Stimulated activated CD4-positive, alpha-beta T cell treated with anti-CD3 and anti-CD28 coated beads, Interleukin-4, amount 100 ng/mL, for 24 hours (primary cell): ENCODE results near the gene TSGA10IP.

Experiments
- DNase-seq: peaks from one replicate; pipeline ENCODE4 v3.0.0-alpha.2; 2020

The TSGA10IP gene

DNA sequence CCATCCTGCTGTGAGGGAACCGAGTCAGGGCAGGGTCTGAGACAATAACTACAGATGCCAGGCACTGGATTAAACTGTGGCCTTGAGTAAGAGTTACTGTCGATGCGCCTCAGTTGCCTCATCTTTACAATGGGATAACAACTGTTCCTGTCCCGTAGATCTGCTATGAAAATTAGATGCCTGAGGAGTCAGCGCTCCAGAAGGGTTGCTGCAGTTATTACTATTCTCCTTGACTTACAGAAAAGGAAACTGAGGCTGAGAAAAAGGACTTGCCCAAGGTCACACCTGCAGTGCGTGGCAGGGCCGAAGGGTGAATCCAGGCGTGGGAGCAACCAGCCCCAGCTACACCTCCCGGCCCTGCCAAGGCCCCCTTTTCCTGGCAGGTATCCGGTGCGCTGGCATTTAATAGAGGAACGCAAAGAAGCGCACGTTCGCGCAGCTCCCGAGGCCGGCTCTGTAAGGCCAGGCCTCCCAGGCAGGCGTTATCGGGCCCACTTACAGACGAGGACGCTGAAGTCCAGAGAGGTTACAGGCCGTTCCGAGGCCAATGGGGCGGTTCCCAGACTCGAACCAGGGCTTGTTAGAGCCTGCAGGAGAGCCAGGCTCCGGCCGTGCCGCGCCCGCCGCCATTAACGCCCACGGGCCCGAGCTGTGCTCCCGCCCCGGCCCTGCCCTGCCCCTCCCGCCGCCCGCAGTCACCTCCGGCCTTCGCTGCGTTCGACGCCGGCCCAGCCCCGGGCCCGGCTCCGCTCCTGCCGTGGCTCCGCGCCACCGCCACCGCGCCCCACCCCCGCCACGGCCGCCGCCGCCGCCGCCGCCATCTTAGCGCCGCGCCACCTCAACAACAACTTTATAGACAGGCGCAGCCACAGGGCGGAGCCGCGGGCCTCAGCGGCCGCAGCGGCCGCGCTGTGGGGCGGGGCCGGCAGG lies 26.8 kb upstream of the TSGA10IP start, which contains the start of gene C11orf68:
Gene C11orf68, minus strand, starts transcription at position 852 of the 930 bp plus-strand sequence. Its CDS starts 31 bp downstream, at position 821.
- no peak for DNase-seq

DNA sequence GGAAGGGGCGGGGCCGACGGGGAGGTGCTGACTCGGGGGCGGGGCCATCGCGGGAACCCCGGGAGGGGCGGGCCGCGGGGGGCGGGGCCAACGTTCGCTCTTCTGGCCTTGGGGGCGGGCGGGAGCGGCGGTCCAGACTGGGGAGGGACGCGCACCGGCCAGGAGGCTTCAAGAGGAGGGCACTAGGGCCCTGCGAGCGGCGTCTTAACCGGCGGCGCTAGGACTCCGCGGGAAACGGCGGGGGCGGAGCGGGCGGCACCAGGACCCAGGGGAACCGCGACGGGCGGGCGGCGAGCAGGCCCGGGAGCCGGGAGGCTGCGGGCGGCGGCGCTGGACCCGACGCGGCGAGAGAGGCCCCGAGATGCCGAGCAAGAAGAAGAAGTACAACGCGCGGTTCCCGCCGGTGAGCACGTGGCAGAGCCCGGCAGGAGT lies 26.1 kb upstream of the TSGA10IP start, which contains the start of gene DRAP1:
Gene DRAP1, plus strand, starts transcription at position 286 of the 432 bp plus-strand sequence. Its CDS starts 76 bp downstream, at position 362.
- DNase-seq = peak; percentile 97

DNA sequence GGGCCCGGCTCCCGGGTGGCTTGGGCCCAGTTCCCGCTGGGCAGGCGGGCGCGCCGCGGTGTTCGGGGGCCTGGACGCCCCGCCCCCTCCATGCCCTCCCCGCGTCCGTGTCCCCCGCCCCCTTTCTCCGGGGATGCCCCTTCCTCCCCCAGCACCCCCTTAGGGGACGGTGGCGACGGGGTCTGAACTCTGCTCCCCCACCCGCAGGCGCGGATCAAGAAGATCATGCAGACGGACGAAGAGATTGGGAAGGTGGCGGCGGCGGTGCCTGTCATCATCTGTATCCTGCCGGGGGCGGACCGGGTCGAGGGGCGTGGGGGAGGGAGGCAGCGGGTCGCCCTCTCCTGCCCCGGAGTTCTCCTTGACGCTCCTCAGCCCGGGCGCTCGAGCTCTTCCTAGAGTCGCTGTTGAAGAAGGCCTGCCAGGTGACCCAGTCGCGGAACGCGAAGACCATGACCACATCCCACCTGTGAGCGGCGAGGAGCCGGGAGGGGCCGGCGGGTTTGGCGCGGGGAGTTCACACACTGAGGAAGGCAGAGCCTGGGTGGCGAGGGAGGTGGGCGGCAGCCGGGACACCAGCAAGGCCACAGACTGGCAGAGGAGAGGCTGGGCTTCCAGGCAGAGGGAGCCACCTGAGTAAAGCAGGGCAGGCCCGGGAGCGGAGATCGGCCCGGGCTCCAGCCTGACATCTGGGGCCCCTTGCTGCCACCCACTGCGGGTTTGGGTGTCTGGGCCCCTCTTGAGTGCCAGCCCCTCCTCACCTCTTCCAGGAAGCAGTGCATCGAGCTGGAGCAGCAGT lies 25.5 kb upstream of the TSGA10IP start:
- peak; percentile 60 for DNase-seq

DNA sequence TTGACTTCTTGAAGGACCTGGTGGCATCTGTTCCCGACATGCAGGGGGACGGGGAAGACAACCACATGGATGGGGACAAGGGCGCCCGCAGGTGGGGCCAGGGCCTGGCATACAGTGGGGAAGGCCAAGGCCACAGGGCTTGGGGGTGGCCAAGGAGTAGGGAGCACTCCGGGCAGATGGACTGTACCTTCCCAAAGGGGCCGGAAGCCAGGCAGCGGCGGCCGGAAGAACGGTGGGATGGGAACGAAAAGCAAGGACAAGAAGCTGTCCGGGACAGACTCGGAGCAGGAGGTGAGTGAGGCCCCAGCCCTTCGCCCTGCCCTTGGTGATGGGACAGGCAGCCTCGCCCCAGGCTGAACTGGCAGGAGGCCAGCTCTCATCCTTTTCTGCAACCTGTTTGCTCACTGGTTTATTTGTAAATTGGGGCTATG lies 24.9 kb upstream of the TSGA10IP start:
- DNase-seq = no peak

DNA sequence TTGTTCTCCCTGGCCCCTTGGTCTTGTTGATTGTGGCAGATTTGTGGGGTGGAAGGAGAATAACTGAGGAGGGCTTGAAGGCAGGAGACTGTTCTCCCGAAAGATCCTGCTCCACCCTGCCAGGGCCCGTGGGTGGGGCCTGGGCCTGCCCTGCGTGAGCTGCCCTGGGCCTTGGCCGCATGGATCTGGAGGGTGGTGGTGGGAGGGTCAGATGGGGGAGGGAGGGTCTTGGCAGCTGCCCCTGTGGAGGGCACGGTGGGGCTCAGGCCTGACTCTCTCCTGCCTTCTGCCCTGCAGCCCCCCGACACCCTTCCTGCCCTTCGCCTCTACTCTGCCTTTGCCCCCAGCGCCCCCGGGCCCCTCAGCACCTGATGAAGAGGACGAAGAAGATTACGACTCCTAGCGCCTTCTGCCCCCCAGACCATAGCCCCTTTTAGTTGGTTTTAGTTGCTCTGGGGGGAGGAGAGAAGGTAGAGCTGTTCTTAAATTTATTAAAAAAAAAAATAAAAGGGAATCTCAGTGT lies 24.2 kb upstream of the TSGA10IP start:
- DNase-seq = no peak

DNA sequence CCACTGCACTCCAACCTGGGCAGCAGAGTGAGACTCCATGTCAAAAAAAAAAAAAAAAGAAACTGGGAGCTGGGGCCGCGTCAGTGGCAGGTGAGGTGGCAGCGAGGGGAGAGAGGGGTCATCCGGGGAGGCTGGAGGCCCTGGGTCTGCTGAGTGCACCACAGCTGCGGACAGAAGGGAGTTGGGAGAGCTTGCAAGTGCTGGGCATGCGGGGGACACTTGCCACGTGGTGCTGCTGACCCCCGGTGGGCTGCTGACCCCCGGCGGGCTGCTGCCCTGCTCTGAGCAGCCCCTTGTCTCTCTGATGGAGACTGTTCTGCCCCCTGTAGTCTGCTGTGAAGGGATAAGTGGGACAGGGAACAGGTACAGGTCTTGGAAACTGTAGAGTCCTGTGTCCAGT lies 23.4 kb upstream of the TSGA10IP start:
- no peak for DNase-seq

DNA sequence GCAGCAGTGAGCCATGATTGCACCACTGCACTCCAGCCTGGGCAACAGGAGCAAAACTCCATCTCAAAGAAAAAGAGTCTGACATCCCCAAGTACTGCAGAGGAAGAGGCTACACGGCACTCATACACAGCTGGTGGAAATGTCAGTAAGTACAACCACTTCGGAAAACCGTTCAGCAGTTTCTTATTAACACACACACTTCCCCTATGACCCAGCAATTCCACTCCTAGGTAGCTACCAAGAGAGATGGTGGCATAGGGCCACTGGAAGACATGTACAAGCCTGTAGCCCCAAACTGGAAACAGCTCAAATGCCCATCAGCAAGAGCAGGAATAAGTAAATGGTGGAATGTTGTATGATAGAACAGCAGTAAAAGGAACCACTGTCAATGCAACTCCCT lies 22.7 kb upstream of the TSGA10IP start:
- no peak for DNase-seq

DNA sequence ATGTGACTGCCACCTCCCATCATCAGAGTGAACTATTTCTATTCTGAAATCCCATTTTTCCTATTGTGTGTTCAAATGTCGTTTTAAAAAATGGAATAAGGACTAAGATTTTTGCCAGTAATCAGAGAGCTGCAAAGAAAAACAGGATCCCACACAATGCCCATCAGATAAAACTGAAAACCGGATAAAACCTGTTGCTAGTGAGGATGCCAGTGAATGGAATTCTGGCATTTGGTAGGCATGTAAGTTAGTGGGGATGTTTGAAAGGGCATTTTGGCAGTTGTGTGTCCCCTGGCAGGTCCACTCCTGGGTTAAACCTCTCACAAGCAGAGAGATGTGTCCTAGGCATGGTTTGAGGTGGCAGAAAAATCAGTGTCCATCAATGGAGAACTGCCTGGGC lies 19.9 kb upstream of the TSGA10IP start:
- DNase-seq = no peak

DNA sequence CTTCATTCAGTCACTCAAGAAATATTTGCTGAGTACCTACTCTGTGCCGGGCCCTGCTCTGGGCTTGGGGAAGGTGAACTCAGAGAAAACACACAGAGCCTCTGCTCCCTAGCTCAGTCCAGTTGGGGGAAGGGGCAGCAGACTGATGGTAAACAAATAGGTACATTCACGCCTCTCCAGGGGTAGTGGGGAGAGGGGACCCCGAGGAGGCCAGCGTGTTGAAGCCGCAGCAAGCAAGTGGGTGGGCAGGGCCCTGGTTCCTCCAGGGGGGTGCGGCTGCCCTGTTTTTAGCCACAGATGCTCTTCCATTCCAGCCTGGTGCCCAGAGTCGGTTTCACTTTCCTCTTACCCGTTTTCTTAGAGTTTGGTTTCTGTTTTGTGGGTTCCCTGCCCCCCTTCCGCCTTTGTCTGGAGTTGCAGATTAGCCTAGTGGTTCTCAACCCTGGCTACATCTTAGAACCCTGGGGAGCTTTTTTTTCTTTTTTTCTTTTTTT lies 17.3 kb upstream of the TSGA10IP start:
- DNase-seq = peak; percentile 80

DNA sequence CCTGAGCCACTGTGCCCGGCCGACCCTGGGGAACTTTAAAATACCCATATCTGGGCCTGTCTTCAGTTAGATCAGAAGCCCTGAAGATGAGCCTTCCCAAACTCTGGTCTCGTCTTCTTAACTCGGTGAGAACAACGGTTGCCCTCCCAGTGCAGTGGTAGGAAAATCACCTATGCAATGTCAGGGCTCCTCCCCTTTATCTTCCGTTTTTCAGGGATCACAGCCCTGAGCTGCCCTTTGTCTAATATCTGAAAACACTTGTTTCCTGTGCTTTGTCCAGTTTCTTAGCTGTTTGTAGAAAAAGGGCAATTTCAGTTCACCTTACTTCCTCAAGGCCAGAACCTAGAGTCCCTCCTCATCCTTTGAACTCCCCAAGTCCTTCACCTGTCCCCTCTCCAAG lies 16.6 kb upstream of the TSGA10IP start:
- DNase-seq = no peak

DNA sequence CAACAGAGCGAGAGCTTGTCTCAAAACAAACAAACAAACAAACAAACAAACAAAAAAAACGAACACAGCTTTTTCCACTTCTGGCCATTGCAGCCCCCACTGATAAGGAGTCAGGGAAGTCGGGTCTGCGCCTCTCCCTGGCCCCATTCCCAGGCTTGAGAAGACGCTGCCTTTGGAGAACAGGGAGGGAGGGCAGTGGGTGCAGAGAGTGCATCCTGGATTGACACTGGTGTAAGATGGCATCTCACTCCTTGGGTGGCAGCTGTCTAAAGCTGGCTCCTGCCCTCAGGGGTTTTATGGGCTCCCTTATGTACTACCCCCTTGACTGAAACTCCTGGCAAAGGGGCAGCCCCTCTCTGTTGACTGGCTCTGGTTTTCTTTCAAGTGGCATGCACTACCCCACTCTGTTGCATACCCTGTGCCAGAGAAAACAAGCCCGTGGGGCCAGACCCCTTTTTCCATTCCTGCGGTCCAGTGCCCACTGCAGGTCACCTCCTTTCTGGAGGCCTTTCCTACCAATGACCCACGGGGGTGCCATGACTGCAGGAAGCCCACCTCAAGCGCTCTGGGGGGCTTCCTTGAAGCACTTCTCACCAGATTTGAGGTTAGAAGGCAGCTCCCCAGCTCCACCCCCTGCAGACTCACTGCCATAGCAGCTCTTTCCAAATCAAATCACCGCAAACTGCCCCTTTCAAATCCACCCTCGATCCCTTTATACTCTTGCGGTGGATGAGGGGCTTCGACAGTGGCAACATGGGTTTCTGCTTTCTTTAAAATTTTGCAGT lies 13.3 kb upstream of the TSGA10IP start:
- DNase-seq = no peak

DNA sequence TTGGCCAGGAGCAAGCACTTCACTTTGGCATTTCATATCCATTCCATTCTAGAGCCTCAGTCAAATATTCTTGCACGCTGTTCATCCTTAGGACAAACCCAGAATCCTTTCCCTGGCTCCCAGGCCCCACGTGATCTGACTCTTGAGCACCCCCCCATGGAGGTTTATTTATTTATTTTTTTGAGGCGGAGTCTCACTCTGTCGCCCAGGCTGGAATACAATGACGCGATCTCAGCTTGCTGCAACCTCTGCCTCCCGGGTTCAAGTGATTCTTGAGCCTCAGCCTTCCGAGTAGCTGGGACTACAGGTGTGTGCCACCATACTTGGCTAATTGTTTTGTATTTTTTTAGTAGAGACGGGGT lies 12.7 kb upstream of the TSGA10IP start:
- DNase-seq = no peak

DNA sequence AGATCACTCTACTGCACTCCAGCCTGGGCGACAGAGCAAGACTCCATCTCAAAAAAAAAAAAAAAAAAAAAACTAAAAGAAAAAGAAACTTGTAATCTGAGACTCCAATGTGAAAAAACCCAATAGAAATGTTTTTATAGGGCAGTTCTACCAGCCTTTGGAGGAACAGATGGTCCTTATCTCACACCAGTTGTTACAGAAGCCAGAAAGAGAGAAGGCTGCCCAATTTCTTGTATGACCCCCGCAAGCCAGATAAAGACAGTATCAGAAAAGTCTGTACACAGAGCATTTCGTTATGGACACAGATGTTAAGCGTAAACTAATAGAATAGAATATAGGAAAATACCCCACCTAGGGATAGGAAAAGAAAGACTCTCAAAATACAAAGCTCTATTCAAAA lies 11.3 kb upstream of the TSGA10IP start:
- no peak for DNase-seq

DNA sequence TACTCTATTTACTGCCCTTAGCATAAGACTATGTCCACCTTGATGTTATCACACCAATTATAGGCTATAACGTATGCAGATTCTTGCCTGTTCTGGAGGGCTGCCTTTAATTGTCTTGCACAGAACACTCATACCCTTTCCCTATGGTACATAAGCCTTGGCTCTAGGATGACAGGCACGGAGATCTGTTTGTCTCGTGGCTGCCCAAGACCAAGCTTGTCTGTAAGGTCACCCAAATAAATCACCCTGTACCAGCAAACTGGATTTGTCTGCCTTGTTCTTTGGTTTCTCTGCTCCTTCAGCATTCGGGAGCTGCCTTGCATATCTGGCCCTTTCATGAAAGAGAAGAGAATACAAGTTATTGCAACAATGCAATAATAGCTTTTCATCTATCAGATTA lies 7.5 kb upstream of the TSGA10IP start:
- no peak for DNase-seq

DNA sequence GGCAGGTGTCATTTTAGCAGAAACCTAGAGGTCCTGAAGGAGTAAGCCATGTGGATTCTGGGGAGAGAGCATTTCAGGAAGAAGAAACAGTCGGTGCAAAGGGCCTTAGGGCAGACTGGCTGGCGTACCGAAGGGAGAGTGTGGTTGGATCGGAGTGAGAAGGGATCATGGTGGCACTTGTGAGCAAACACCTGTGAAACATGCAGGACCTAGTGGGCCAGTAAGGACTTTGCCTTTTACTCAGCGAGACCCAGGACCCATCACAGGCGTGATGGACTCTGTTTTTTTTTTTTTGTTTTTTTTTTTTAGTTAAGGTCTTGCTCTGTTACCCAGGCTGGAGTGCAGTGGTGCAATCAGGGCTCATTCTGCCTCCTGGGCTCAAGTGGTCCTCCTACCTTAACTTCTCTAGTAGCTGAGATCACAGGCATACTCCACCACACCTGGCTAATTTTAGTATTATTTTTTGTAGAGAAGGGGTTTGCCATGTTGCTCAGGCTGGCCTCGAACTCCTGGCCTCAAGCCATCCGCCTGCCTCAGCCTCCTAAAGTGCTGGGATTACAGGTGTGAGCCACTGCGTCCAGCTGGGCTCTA lies 3.5 kb upstream of the TSGA10IP start:
- DNase-seq = no peak

DNA sequence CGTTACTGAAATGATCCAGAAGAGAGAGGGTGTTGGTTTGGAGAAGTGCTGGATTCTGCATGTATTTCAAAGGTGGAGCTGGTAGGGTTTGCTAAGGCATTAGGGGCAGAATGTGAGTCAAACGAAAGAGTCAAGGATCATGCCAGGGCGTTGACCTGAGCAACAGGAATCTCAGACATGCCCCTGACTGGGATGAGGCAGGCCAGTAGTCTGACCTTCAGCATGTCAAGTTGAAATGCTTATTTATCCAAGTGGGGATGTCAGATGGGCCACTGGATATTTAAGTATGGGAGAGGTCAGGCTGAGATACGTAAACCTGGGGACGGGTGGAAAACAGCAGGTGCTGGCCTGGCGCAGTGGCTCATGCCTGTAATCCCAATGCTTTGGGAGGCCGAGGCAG lies 2.7 kb upstream of the TSGA10IP start:
- no peak for DNase-seq

DNA sequence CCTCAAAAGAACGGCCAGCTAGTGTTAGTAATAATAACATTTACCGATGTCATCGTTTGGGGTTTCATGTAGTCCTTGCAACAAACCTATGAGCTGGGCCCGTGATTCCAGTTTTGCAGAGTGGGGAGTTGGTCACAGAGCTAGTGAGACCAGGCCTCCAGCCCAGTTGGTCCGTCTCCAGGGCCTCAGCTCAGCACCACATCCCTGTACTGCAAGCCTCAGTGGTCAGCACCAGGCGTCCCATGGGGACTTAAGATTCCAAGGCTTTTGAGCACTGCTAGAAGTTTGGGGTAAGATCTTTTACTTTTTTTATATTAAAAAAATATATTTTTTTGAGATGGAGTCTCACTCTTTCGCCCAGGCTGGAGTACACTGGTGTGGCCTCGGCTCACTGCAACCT lies 1.1 kb upstream of the TSGA10IP start:
- DNase-seq = no peak

DNA sequence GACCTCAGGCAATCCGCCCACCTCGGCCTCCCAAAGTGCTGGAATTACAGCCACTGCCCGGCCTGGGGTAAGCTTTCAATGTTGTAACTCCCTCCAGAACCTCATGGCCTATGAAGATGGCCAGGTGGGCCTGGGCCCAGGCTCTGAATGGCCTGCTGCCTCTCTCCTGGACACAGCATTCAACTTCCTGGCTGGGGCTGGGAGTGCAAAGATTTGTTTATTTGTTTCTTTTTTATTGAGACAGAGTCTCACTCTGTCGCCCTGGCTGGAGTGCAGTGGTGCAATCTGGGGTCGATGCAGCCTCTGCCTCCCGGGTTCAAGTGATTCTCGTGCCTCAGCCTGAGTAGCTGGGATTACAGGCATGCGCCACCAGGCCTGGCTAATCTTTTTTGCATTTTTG lies 513 bp upstream of the TSGA10IP start:
- no peak for DNase-seq

DNA sequence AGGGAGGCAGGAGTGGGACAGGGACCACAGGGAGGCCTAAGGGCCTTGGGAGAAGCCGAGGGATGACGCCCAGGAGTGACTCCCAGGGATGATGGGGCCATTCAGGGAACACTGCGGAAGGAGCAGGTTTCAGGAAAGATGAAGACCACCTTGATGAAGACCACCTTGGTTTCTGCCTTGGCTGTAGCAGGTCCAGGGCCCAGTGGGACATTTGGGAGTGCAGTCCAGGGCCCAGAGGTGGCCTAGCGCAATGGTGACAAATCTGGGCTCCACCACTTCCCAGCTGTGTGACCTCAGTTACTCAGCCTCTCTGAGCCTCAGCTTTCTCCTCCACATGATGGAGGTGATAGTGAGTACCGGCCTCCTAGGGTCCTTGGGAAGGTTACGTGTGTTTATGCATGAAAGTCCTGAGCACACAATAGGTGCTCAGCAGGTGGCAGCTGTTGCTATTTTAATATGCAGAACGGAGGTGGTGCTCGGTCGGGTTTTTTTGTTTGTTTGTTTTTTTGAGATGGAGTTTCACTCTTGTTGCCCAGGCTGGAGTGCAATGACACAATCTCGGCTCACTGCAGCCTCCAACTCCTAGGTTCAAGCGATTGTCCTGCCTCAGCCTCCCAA lies 770 bp downstream of the TSGA10IP start:
- DNase-seq = no peak

DNA sequence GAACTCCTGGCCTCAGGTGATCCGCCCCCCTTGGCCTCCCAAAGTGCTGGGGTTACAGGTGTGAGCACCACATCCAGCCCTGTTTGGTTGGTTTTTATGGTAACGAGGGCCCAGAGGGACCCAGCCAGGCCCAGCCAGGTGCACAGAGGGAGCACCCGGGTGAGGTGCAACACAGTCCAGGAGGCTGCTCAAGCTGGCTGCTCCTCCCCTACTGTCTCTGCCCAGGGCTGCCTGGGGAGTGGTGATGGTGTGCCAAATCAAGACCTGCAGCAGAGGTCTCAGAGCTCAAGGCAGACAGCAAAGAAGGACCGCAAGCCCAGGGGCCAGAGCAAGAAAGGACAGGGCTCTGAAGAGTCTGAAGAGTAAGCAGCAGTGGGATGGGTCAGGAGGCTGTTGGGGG lies 1.4 kb downstream of the TSGA10IP start:
- DNase-seq = no peak

DNA sequence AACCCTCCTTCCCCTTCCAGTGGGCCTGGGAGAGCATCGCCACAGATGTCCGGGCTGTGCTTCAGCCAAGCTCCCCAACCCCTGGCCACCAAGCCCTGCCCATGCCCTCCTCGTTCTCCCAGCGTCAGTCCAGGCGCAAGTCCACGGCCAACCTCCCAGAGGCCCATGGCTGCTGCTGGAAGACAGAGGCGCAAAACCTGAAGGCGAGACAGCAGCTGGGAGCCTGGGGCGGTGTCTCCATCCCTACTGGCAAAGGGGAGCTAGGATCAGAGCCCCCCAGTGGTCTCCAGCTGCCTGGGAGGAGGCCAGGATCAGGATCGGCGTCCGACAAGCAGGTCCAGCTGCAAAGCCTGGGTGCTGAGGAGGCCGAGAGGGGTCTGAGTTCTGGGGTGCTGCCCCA lies 1.9 kb downstream of the TSGA10IP start:
- no peak for DNase-seq
